Hypothalamus (tissue), 51 donors: ENCODE data around the gene PHOSPHO2.

Source experiments
- DNase-seq, 51 donors: peaks; one replicate each; lab custom pipeline; 2025; lab: John Stamatoyannopoulos, UW

Gene PHOSPHO2

DNA sequence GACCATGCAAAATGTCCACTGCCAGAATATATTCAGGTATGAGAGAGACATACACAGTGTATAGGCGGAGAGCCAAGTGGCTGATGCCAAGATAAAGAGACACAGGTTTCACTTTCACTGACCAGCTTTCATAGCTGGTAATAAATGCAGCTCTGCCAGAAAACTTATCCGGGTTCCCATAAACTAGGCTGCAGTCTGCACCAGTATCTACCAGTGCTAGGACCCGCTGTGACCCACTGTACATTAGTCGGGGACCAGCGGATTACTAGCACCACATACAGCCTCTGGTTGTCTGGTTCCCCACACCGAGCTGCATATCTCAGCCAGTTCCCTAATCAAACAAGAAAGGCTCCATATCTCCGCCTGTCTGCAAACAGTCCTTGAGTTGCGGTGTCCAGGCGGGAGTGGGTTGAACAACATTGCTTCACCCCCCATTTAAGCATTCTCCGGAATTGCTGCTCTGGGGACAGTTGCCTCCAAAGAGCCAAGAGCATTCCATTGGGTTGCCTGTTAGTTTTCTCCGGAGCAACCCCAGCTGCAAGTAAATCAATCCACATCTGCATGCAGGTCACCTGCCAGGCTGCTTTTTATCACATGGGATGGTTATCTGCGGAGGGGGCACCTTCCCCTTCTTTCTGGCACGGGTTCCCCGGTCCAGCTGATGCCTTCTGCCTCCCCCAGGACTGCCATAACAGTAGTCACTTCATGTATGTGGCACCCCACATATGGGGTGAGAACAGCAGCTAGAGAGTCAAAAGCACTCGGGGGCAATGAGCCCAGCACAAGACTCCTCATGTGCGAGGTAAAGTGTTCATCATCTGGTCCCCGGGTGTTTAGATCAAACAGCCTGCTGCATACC is 21.3 kb downstream of the PHOSPHO2 start:
- DNase-seq = peak in 4 of 51 donors; percentile 3 to 42 (median 30)

DNA sequence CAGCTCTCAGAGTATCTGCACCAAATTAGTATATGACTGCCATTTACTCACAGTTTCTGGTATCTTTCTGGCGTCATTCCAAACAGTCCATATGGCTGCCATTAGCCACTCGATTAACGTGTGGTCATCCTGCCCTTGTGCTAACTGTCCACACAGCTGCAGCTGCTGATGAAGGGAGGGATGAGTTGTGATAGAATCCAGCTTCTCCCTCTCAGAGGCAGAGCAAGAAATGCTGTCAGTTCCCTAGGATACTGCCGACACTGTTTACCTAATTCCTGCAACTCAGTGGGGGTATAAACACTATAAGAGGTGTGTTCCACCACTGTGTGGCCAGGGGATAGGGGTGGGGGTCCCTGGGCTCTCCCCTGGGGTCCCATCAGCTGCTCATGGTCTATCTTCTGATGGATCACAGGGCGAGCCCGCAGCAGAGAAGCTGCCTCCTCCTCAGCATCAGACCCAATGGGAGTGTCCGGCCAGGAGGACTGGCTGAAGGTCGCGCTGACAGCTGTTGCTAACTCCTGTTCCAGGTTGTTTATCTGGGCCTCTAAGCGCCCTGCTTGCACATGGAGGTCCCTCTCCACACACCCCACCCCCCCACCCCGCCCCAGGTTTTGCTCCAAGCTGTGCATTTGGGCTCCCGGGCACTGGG is 22.1 kb downstream of the PHOSPHO2 start:
- peak in 3 of 51 donors; percentile 10 to 25 (median 13) for DNase-seq

- peak in 2 of 51 donors; percentile 10 to 25 for DNase-seq
These were observed 22.8 kb downstream of the PHOSPHO2 start for GRCh38 chr2:169716938-169717690.

DNA sequence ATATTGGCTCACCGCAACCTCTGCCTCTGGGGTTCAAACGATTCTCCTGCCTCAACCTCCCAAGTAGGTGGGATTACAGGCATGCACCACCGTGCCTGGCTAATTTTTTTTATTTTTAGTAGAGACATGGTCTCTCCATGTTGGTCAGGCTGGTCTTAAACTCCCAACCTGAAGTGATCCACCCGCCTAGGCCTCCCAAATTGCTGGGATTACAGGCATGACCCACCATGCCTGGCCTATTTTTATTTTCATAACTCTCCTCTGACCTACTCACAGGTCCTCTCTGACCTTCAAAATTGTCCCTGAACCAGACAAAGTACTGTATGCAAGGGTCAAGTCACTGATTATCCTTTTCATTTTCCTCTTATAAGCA is 23.4 kb downstream of the PHOSPHO2 start:
- DNase-seq = no peak

- no peak for DNase-seq
These were observed 24.7 kb downstream of the PHOSPHO2 start for GRCh38 chr2:169718930-169719504.

DNA sequence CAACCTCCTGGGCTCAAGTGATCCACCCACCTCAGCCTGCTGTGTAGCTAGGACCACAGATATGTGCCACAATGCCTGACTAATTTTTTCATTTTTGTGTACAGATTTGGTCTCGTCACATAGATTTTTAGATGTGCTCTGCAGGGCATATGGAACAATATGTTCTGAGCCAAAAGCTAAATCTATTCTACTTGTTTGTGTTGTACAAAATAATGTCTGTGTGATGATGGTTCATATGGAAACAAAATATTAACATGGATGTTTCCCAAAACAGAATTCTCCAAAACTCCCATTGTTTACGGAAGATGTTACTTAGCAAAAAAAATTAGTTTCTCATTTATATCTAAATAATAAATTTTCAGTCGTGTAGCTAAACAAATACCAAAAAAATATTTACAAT is 26.7 kb downstream of the PHOSPHO2 start:
- DNase-seq = no peak

- no peak for DNase-seq
These were observed 32.8 kb downstream of the PHOSPHO2 start for GRCh38 chr2:169727065-169727464.

DNA sequence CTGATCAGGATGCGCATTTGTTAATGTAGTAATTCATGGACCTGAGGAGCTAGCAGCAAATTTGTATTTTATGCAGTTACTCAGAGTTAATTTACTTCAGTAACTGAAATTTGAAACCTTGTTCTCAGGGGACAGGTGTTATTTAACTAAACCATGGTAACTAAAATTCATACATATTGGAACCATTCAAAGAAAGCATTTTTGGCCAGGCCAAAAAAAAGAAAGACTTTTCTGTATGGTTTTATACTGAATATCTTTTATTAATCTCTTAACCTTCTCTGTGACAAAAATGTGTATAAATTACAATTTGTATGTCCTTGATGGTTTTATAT is 35.0 kb downstream of the PHOSPHO2 start:
- no peak for DNase-seq

DNA sequence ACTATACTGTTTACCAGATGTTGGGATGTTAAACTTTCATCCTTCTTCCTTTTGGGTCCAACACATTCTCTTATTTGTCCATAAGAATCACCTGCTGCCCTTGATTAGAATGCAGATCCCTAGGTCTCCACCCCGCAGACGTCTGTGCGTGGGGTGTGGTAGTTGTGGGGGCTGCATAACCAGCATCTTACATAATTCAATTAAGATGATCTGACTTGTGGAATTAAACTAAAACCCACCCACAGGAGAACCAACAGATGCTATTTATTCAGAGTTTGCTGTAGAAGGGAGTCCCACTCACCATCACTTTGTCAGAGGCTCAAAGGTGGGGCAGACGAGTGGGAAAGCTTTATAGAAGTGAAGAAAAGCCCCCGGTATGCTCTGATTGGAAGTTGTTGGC is 37.8 kb downstream of the PHOSPHO2 start:
- DNase-seq = no peak

DNA sequence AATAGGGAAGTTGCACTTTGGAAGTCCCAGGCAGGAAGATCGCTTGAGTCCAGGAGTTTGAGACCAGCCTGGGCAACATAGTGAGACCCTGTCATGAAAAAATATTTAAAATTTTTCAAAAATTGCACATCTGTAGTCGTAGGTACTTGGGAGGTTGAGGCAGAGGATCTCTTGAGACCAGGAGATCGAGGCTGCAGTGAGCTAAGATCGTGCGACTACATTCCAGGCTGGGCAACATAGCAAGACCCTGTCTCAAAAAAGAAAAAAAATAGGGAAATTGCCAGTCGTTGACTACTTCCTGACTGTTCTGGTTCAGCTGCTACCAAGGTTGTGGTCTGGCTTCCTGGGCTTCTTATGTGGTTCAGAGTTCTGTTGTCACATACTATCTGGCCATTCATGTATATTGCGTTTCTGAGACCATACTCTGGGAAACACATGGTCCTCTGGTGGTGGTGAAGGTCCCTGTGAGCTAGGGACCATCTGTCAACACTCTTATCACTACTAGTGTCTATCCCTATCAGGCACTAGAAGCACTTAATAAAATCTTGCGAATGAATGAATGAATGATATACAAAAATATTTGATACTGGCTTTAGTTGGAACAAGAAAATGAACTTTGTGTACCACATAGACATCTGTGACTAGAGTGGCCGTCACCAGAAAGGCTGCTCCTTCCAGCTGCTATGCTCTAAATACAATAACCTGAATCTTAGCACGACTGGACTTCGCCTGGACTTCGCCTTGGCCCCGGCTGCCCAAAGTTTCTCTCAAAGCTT is 38.5 kb downstream of the PHOSPHO2 start:
- peak in 1 of 51 donors; percentile 45 for DNase-seq

GRCh38 chr2:169734169-169734847 is 40.0 kb downstream of the PHOSPHO2 start:
- peak in 12 of 51 donors; percentile 9 to 71 (median 26) for DNase-seq

DNA sequence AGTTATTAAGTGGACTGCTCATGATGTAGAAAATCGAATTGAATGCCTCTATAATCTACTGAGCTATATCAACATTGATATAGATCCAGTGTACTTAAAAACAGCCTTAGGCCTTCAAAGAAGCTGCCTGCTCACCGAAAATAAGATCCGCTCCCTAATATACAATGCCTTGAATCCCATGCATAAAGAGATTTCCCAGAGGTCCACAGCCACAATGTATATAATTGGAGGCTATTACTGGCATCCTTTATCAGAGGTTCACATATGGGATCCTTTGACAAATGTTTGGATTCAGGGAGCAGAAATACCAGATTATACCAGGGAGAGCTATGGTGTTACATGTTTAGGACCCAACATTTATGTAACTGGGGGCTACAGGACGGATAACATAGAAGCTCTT is 41.4 kb downstream of the PHOSPHO2 start:
- no peak for DNase-seq

DNA sequence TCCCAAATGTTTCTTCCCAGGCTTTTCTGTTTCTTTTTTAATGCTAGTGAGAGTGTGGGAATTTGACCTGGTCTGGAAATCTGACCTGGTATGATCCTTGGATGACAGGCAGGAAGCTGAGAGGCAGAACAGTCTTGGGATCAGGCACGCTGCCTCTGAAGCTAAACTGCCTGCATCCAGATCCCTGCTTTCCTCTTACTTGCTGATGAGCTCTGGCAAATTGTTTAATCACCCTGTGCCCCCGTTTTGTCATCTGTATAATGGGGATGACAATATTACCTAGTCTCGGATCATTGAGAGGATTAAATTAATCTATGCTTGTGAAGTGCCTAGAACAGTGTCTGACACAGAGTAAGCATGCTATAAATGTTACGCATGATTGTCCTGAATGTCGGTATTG is 42.6 kb downstream of the PHOSPHO2 start:
- peak in 1 of 51 donors; percentile 0 for DNase-seq

- no peak for DNase-seq
These were observed 44.4 kb downstream of the PHOSPHO2 start for GRCh38 chr2:169738566-169739229.

GRCh38 chr2:169739351-169739750 is 45.1 kb downstream of the PHOSPHO2 start:
- no peak for DNase-seq

DNA sequence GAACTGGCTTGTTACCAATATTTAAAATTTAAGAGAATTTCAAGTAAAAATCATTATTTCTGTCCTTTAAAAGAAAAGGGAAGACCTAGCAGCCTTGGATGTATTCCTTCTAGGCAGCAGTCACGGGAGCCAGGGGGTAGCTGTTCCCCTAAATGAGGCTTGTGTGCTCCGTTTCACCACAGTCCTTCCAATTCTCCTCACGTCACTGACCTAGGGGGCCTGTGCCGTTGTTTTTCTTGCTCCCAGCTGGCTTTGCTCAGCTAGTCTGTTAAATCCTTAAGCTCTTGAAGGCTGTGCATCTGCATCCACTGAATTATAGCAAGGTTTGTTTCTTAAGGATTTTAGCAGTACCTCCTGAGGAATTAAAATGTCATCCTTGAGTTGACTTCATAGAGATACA is 49.3 kb downstream of the PHOSPHO2 start:
- DNase-seq = peak in 29 of 51 donors; percentile 2 to 67 (median 24)

DNA sequence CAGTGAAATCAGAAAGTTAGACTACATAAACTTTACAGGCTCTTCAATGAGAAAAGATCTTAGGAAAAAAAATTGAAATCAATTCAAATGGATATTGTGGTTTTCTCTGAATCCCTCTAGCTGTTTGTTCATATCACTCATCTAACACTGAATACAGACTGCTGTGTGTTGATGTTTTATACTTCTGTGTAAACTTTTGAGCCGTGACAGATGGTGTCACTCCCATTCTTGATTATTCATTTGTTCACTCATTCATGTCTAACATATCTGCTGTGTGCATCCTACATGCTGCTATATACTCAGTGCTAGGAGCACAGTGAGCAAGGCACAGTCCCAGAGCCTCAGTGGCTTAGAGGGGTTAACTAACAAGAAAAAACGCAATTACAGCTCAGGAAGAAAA is 52.0 kb downstream of the PHOSPHO2 start:
- DNase-seq = no peak

DNA sequence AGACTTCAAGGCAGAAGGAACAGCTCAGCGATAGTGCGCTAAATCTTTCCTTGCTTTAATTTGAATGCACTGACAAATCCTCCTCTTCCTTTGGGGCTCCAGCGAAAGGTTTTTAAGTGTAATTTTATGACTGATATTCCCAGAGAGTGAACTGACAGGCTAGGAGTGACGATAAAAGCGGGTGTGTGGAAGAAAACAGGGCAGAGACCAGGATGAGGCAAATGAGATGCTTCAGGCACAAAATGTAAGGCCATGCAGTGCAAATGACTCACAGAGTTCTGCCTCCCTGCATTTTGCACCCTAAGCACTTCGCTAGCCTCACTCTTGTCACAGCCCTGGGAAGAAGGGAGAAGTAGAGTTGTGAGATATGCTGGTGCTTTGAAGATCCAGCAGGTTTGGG is 54.0 kb downstream of the PHOSPHO2 start:
- no peak for DNase-seq
